Left ventricle myocardium inferior (tissue), 1 donor: ENCODE results near the gene ASGR1. TPM values are rescaled to one million over a fixed set of nuclear protein-coding genes. Genes with fewer than 3 reads are reported as not detected.

ENCODE experiments used
- DNase-seq: peaks from one replicate; pipeline ENCODE4 v3.0.0-alpha.2; 2020
- H3K27ac ChIP-seq: fragments of 200-600 bp; replicated peaks from 2 replicates; pipeline ENCODE4 v1.8.0; 2021
- H3K27me3 ChIP-seq: fragments of 200-600 bp; 2 replicates; pipeline ENCODE4 v1.8.0; 2021; ENCODE audit warnings: low read depth
- H3K36me3 ChIP-seq: fragments of 200-600 bp; 2 replicates; pipeline ENCODE4 v1.8.0; 2021
- H3K4me1 ChIP-seq: fragments of 200-600 bp; 2 replicates; pipeline ENCODE4 v1.8.0; 2021
- H3K4me3 ChIP-seq: fragments of 200-600 bp; 2 replicates; pipeline ENCODE4 v1.8.0; 2021; ENCODE audit warnings: mild to moderate bottlenecking, moderate library complexity
- H3K9me3 ChIP-seq: fragments of 200-600 bp; replicated peaks from 2 replicates; pipeline ENCODE4 v1.8.0; 2021
- intact Hi-C: fragments of 100-400 bp; cut with micrococcal nuclease; formaldehyde crosslinking; loops from one replicate; pipeline ENCODE4 v1.11.0; 2022
- microRNA-seq: library from miRNA; unstranded; fragments of <30 nt; microRNA quantifications from one replicate; pipeline ENCODE4 v1.2.0, GENCODE V29; 2020
- total RNA-seq: library from RNA; stranded (reverse); fragmentation: NEBNext Ultra II Directional; extraction: Animal tissue kit (Norgen Biotek cat#: 25700); gene quantifications from one replicate; pipeline ENCODE4 v1.2.1, GENCODE V29; 2021
- TF ChIP-seq, protein P1 (sequence below): fragments of 200-600 bp; IDR thresholded peaks from 2 replicates; pipeline ENCODE4 v1.8.0; 2021; ENCODE audit warnings: antibody characterized with exemption, mild to moderate bottlenecking, borderline replicate concordance
- donor health status: DM: no; HTN: yes; CAD: no; lungs with severe emphysema.

ASGR1 gene
- total RNA-seq, 1 donor from 2014 or later, result 0.14 TPM

- intact Hi-C loops, result no loop called here
- TF ChIP-seq, protein P1, sequence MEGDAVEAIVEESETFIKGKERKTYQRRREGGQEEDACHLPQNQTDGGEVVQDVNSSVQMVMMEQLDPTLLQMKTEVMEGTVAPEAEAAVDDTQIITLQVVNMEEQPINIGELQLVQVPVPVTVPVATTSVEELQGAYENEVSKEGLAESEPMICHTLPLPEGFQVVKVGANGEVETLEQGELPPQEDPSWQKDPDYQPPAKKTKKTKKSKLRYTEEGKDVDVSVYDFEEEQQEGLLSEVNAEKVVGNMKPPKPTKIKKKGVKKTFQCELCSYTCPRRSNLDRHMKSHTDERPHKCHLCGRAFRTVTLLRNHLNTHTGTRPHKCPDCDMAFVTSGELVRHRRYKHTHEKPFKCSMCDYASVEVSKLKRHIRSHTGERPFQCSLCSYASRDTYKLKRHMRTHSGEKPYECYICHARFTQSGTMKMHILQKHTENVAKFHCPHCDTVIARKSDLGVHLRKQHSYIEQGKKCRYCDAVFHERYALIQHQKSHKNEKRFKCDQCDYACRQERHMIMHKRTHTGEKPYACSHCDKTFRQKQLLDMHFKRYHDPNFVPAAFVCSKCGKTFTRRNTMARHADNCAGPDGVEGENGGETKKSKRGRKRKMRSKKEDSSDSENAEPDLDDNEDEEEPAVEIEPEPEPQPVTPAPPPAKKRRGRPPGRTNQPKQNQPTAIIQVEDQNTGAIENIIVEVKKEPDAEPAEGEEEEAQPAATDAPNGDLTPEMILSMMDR, result no peak
- no peak overlapping the region for H3K4me3 ChIP-seq
- no peaks in the 10 kb centered on the region for H3K36me3 ChIP-seq
- no peak for DNase-seq
- H3K4me1 ChIP-seq, result no peaks in the 10 kb centered on the region
- H3K9me3 ChIP-seq, result no peaks in the 10 kb centered on the region
- no peak overlapping the region for H3K27ac ChIP-seq
- H3K27me3 ChIP-seq, result peaks cover 76% of the 10 kb centered on the region
Measured at GRCh38 chr17:7124923-7125322, 54.2 kb downstream of the ASGR1 start.

GRCh38 chr17:7123844-7124243, 55.3 kb downstream of the ASGR1 start:
- no peak for DNase-seq
- intact Hi-C loops, result no loop called here
- H3K27me3 ChIP-seq, result peaks cover 76% of the 10 kb centered on the region

More at GRCh38 chr17:7123844-7124243, 55.3 kb downstream of the ASGR1 start:
- Histone ChIP-seq H3K36me3 (no peaks in the 10 kb centered on the region), H3K4me3 (no peak overlapping the region), H3K4me1 (no peaks in the 10 kb centered on the region), H3K9me3 (no peaks in the 10 kb centered on the region), H3K27ac (no peak overlapping the region)
- TF ChIP-seq, protein P1, result no peak

Small RNA genes lying within 50 kb of the gene (microRNA-seq; reads per million reads assigned to microRNA genes)
- 645 reads per million, percentile 80 among the genes with 10 or more reads in this experiment for gene MIR324

Other genes with a start within 250 kb of the ASGR1 start
- not detected for gene ALOX12, start 183.3 kb downstream of the ASGR1 start, total RNA-seq
- 174 TPM for gene RNASEK, start 166.7 kb downstream of the ASGR1 start, total RNA-seq
- 13.7 TPM for gene BCL6B, start 156.3 kb downstream of the ASGR1 start, total RNA-seq
- gene SLC16A13, start 143.4 kb downstream of the ASGR1 start, total RNA-seq, result 1.4 TPM
- gene SLC16A11, start 135.3 kb downstream of the ASGR1 start, total RNA-seq, result 0.38 TPM
- 2.9 TPM for gene CLEC10A, start 99.1 kb downstream of the ASGR1 start, total RNA-seq
- gene ASGR2, start 64.5 kb downstream of the ASGR1 start, total RNA-seq, result 0.22 TPM
- 14.0 TPM for gene DLG4, start 40.5 kb upstream of the ASGR1 start, total RNA-seq
- gene ACADVL, start 40.6 kb upstream of the ASGR1 start, total RNA-seq, result 1,845 TPM
- 19.8 TPM for gene DVL2, start 55.1 kb upstream of the ASGR1 start, total RNA-seq
- 22.0 TPM for gene PHF23, start 60.1 kb upstream of the ASGR1 start, total RNA-seq
- gene GABARAP, start 63.1 kb upstream of the ASGR1 start, total RNA-seq, result 394 TPM
- gene CTDNEP1, start 72.4 kb upstream of the ASGR1 start, total RNA-seq, result 105 TPM
- gene ELP5, start 72.8 kb upstream of the ASGR1 start, total RNA-seq, result 62.5 TPM
- 1.6 TPM for gene CLDN7, start 83.1 kb upstream of the ASGR1 start, total RNA-seq
- 146 TPM for gene SLC2A4, start 102.3 kb upstream of the ASGR1 start, total RNA-seq
- 0.77 TPM for gene YBX2, start 115.3 kb upstream of the ASGR1 start, total RNA-seq
- gene EIF5A, start 128.3 kb upstream of the ASGR1 start, total RNA-seq, result 250 TPM
- 66.1 TPM for gene GPS2, start 136.0 kb upstream of the ASGR1 start, total RNA-seq
- gene NEURL4, start 150.0 kb upstream of the ASGR1 start, total RNA-seq, result 31.9 TPM
- 13.4 TPM for gene ACAP1, start 157.2 kb upstream of the ASGR1 start, total RNA-seq
- 3.9 TPM for gene KCTD11, start 172.8 kb upstream of the ASGR1 start, total RNA-seq
- not detected for gene TMEM95, start 175.8 kb upstream of the ASGR1 start, total RNA-seq
- gene TNK1, start 201.7 kb upstream of the ASGR1 start, total RNA-seq, result 1.8 TPM
- gene PLSCR3, start 215.2 kb upstream of the ASGR1 start, total RNA-seq, result 20.1 TPM
- gene TMEM256, start 224.7 kb upstream of the ASGR1 start, total RNA-seq, result 67.8 TPM
- gene NLGN2, start 228.5 kb upstream of the ASGR1 start, total RNA-seq, result 9.3 TPM
- gene SPEM1, start 241.0 kb upstream of the ASGR1 start, total RNA-seq, result not detected
- not detected for gene SPEM2, start 246.2 kb upstream of the ASGR1 start, total RNA-seq
- not detected for gene SPEM3, start 249.5 kb upstream of the ASGR1 start, total RNA-seq